ENCODE measurements around the gene ZNF592. TPM values are rescaled to one million over a fixed set of nuclear protein-coding genes. Genes with fewer than 3 reads are reported as not detected.
A peak's percentile ranks its signal among the peaks of the same experiment; 100 is the strongest.

Gene ZNF592
- total RNA-seq, 4 donors from 2014 or later: 25.6 to 47.6 (median 40.9) TPM

- TF ChIP-seq POLR2A (IDR thresholded peaks at IDR 0.05): no peak
- TF ChIP-seq CTCF (IDR thresholded peaks at IDR 0.05): no peak
- H3K27ac ChIP-seq: no peak overlapping the region
- DNase-seq: no peak
- no peaks in the 10 kb centered on the region for H3K36me3 ChIP-seq
- no peak overlapping the region for H3K4me3 ChIP-seq
- H3K27me3 ChIP-seq: no peaks in the 10 kb centered on the region
- peaks cover 0 to 6% (median 1%) of the 10 kb centered on the region in 4 donors for H3K4me1 ChIP-seq
- H3K9me3 ChIP-seq: no peaks in the 10 kb centered on the region
These were observed 87.4 kb downstream of the ZNF592 start for GRCh38 chr15:84835661-84836337.

GRCh38 chr15:84836844-84837243, 88.5 kb downstream of the ZNF592 start:
- Histone ChIP-seq H3K4me1 (peaks cover 0 to 6% (median 1%) of the 10 kb centered on the region in 4 donors), H3K36me3 (no peaks in the 10 kb centered on the region), H3K27ac (no peak overlapping the region), H3K9me3 (no peaks in the 10 kb centered on the region), H3K4me3 (no peak overlapping the region), H3K27me3 (no peaks in the 10 kb centered on the region)
- no peak for DNase-seq
- TF ChIP-seq POLR2A (IDR thresholded peaks at IDR 0.05) (no peak), CTCF (IDR thresholded peaks at IDR 0.05) (no peak)

- no peak for DNase-seq
- Histone ChIP-seq H3K9me3 (no peaks in the 10 kb centered on the region), H3K36me3 (no peaks in the 10 kb centered on the region), H3K4me3 (no peak overlapping the region), H3K4me1 (peaks cover 0 to 6% (median 1%) of the 10 kb centered on the region in 4 donors), H3K27me3 (no peaks in the 10 kb centered on the region), H3K27ac (peak overlapping the region in 1 of 4 donors; percentile 75)
- TF ChIP-seq CTCF (IDR thresholded peaks at IDR 0.05) (no peak), POLR2A (IDR thresholded peaks at IDR 0.05) (no peak)
These were observed 91.3 kb downstream of the ZNF592 start for GRCh38 chr15:84839714-84840113.

- H3K27ac ChIP-seq: peak overlapping the region in 2 of 4 donors; percentile 54 to 75
- no peak for TF ChIP-seq POLR2A (IDR thresholded peaks at IDR 0.05)
- TF ChIP-seq CTCF (IDR thresholded peaks at IDR 0.05): no peak
- peaks cover 0 to 6% (median 1%) of the 10 kb centered on the region in 4 donors for H3K4me1 ChIP-seq
- no peaks in the 10 kb centered on the region for H3K27me3 ChIP-seq
- DNase-seq: no peak
- no peaks in the 10 kb centered on the region for H3K36me3 ChIP-seq
- no peak overlapping the region for H3K4me3 ChIP-seq
- no peaks in the 10 kb centered on the region for H3K9me3 ChIP-seq
These were observed 91.9 kb downstream of the ZNF592 start for GRCh38 chr15:84840255-84840654.

GRCh38 chr15:84840741-84841429, 92.5 kb downstream of the ZNF592 start:
- H3K4me1 ChIP-seq: peaks cover 0 to 6% (median 1%) of the 10 kb centered on the region in 4 donors
- peak in 2 of 3 donors; percentile 69 to 71 for DNase-seq
- H3K4me3 ChIP-seq: no peak overlapping the region
- TF ChIP-seq CTCF (IDR thresholded peaks at IDR 0.05): no peak
- TF ChIP-seq POLR2A (IDR thresholded peaks at IDR 0.05): no peak
- no peaks in the 10 kb centered on the region for H3K27me3 ChIP-seq
- H3K36me3 ChIP-seq: no peaks in the 10 kb centered on the region
- H3K9me3 ChIP-seq: no peaks in the 10 kb centered on the region
- peak overlapping the region in 2 of 4 donors; percentile 54 to 75 for H3K27ac ChIP-seq
